GM12878 (cell line): ENCODE measurements around the gene LTBP2. TPM values are rescaled to one million over a fixed set of nuclear protein-coding genes. Genes with fewer than 3 reads are reported as not detected.
A peak's percentile ranks its signal among the peaks of the same experiment; 100 is the strongest.

ENCODE experiments used
- ATAC-seq: fragments of 200-7000 bp; cut with Tn5 transposase; 3 replicates; pipeline ENCODE4 v1.9.1; 2020; ENCODE audit warnings: mild to moderate bottlenecking, moderate library complexity
- BruUV-seq: library from RNA; stranded (reverse); fragments of 400-500 nt; replicated peaks from 2 replicates; lab custom pipeline; 2021; lab: Mats Ljungman, UMichigan
- CTCF ChIA-PET: fragments of 300-600 bp; sonication (Branson Sonifier 250); formaldehyde crosslinking; extraction: SDS; loops from one replicate; lab custom pipeline; 2021; ENCODE audit warnings: inconsistent platforms; lab: Yijun Ruan, JAX
- POLR2A ChIA-PET: fragments of 350-600 bp; formaldehyde crosslinking; extraction: SDS; loops from one replicate; lab custom pipeline; 2021; ENCODE audit warnings: inconsistent platforms; lab: Charles Lee
- RAD21 ChIA-PET: fragments of 300-600 bp; sonication (Branson Sonifier 250); formaldehyde crosslinking; loops from one replicate; lab custom pipeline; 2023; ENCODE audit warnings: antibody characterized with exemption; ENCODE audit not compliant: unreplicated experiment; lab: Charles Lee
- SMC1A ChIA-PET: fragments of 300-600 bp; sonication (Branson Sonifier 250); formaldehyde crosslinking; loops from one replicate; lab custom pipeline; 2023; ENCODE audit not compliant: unreplicated experiment, uncharacterized antibody; lab: Charles Lee
- DNase-seq: peaks from one replicate; pipeline ENCODE4 v3.0.0-alpha.2; 2011; ENCODE audit warnings: low read depth, low spot score
- FAIRE-seq: peaks from 3 replicates; lab custom pipeline; 2011; peaks lifted over from hg19 to GRCh38; lab: Jason Lieb, UNC
- H2AFZ ChIP-seq: 2 replicates; pipeline ENCODE4 v1.6.0; 2011; ENCODE audit warnings: low read depth, low read length, control low read depth; ENCODE audit not compliant: control insufficient read depth
- H3K27ac ChIP-seq: 2 replicates; pipeline ENCODE4 v1.5.1; 2011; ENCODE audit warnings: control low read depth; ENCODE audit not compliant: control insufficient read depth, insufficient read depth
- H3K27me3 ChIP-seq, 2 experiments: replicated peaks in 1 of 2; 2 replicates each; pipeline versions ENCODE4 v1.6.0 to v1.6.1; 2011; ENCODE audit warnings: low read length in 1 of 2; ENCODE audit not compliant: control insufficient read depth in 2 of 2, insufficient read depth in 2 of 2
- H3K36me3 ChIP-seq, 2 experiments: 2 replicates each; pipeline ENCODE4 v1.5.1; 2011; ENCODE audit warnings: low read length in 1 of 2; ENCODE audit not compliant: control insufficient read depth in 2 of 2, insufficient read depth in 2 of 2
- H3K4me1 ChIP-seq: 2 replicates; pipeline ENCODE4 v1.6.1; 2011; ENCODE audit warnings: mild to moderate bottlenecking, low read length, moderate library complexity, mixed read lengths; ENCODE audit not compliant: control insufficient read depth, insufficient read depth
- H3K4me2 ChIP-seq: 2 replicates; pipeline ENCODE4 v1.6.0; 2011; ENCODE audit warnings: control low read depth; ENCODE audit not compliant: control insufficient read depth, insufficient read depth
- H3K4me3 ChIP-seq: fragments of 200-600 bp; sonication (generic); 2 replicates; pipeline ENCODE4 v1.5.1; 2016
- H3K79me2 ChIP-seq: 2 replicates; pipeline ENCODE4 v1.6.0; 2011; ENCODE audit warnings: low read length; ENCODE audit not compliant: control insufficient read depth, insufficient read depth
- H3K9ac ChIP-seq: 2 replicates; pipeline ENCODE4 v1.8.0; 2011; ENCODE audit warnings: low read length, control low read depth, mixed read lengths; ENCODE audit not compliant: control insufficient read depth, insufficient read depth
- H3K9me3 ChIP-seq: replicated peaks from 3 replicates; pipeline ENCODE4 v1.5.1; 2011; ENCODE audit warnings: mild to moderate bottlenecking, low read length; ENCODE audit not compliant: control insufficient read depth, insufficient read depth
- H4K20me1 ChIP-seq: 2 replicates; pipeline ENCODE4 v1.6.0; 2011; ENCODE audit not compliant: control insufficient read depth, insufficient read depth
- ASH2L ChIP-seq: fragments of 300-600, 200-600 bp; sonication (generic); IDR thresholded peaks from 2 replicates; pipeline ENCODE4 v1.6.1; 2017; ENCODE audit warnings: low read depth, mild to moderate bottlenecking, borderline replicate concordance
- GATAD2B ChIP-seq: fragments of 450-650 bp; conservative IDR thresholded peaks from 2 replicates; pipeline ENCODE4 v1.6.1; 2017; ENCODE audit warnings: low read depth, mild to moderate bottlenecking, moderate library complexity
- HDAC6 ChIP-seq: fragments of 200-600 bp; sonication (generic); IDR thresholded peaks from one replicate; pipeline ENCODE4 v1.8.0; 2017; ENCODE audit warnings: antibody characterized with exemption; ENCODE audit not compliant: unreplicated experiment
- IKZF2 ChIP-seq, 2 experiments: fragments of 450-650 bp; IDR thresholded peaks; 2 replicates each; pipeline ENCODE4 v1.6.1; 2017; ENCODE audit warnings: mild to moderate bottlenecking in 2 of 2, moderate library complexity in 2 of 2
- KLF5 ChIP-seq: fragments of 450-650 bp; IDR thresholded peaks from 2 replicates; pipeline ENCODE4 v1.6.1; 2014; ENCODE audit warnings: mild to moderate bottlenecking; ENCODE audit not compliant: partially characterized antibody
- LARP7 ChIP-seq: fragments of 450-650 bp; IDR thresholded peaks from 2 replicates; pipeline ENCODE4 v1.6.1; 2017; ENCODE audit warnings: mild to moderate bottlenecking
- SP1 ChIP-seq: IDR thresholded peaks from one replicate; pipeline ENCODE4 v1.6.1; 2011; ENCODE audit warnings: low read depth, low read length
- STAT3 ChIP-seq: IDR thresholded peaks from 2 replicates; pipeline ENCODE4 v1.6.1; 2011; ENCODE audit warnings: low read depth, low read length, improper control_type of control experiment
- WGBS: methylation state at CpG from one replicate; pipeline ENCODE4 v1.1.6; 2016; ENCODE audit warnings: low lambda C conversion rate; ENCODE audit not compliant: insufficient replicate concordance, insufficient coverage; ENCODE audit errors: missing lambda C conversion rate; 5-methylcytosine and 5-hydroxymethylcytosine counted together
- in situ Hi-C: fragments of 300-500 bp; cut with MboI; formaldehyde crosslinking; loops from 9 replicates; pipeline ENCODE4 v1.14.3; 2018; ENCODE audit warnings: mixed read lengths
- intact Hi-C: fragments of 100-400 bp; cut with micrococcal nuclease; formaldehyde crosslinking; loops from one replicate; pipeline ENCODE4 v1.14.2; 2022; ENCODE audit not compliant: unreplicated experiment
- polyA plus RNA-seq, 11 experiments: library from polyadenylated mRNA; depleted of rRNA in 4 of 11; unstranded in 6 of 11; stranded (reverse) in 5 of 11; fragments of >200 nt; fragmentation: Nextera tagmentation in 4 of 11; fragmentation: Illumina TruSeq in 1 of 11; extraction: Ambion mirVana in 4 of 11; extraction: Trizol in 1 of 11; gene quantifications; 1 replicate in 1 of 11; 2 replicates in 10 of 11; pipeline versions ENCODE4 v1.2.1 to v1.2.3, GENCODE V29; 2011 to 2016; ENCODE audit warnings: inconsistent platforms in 2 of 11, missing spikeins in 2 of 11, low read depth in 1 of 11
- total RNA-seq, 4 experiments: library from RNA; depleted of rRNA in 3 of 4; stranded (reverse); fragments of >200 nt in 3 of 4; fragmentation: Illumina TruSeq in 1 of 4; extraction: Trizol in 1 of 4; gene quantifications; 2 replicates each; pipeline versions ENCODE4 v1.2.1 to v1.2.3, GENCODE V29; 2013 to 2021
- TF ChIP-seq, protein P1 (sequence below): fragments of 450-650 bp; IDR thresholded peaks from 2 replicates; pipeline ENCODE4 v1.6.1; 2017; ENCODE audit warnings: mild to moderate bottlenecking
- TF ChIP-seq, protein P2 (sequence below): IDR thresholded peaks from 2 replicates; pipeline ENCODE4 v1.6.1; 2012; ENCODE audit warnings: improper control_type of control experiment, low read depth, low read length; ENCODE audit not compliant: insufficient replicate concordance
- TF ChIP-seq, protein P3 (sequence below): fragments of 450-650 bp; IDR thresholded peaks from 2 replicates; pipeline ENCODE4 v1.6.1; 2017; ENCODE audit warnings: low read depth, mild to moderate bottlenecking, moderate library complexity

LTBP2 gene
- total and polyA plus RNA-seq, 10 of the 15 experiments (the other 5 are each of a cell fraction or from before 2014, with no cell fraction given) = 0.03 to 0.23 (median 0.06) TPM; not detected in 1

DNA sequence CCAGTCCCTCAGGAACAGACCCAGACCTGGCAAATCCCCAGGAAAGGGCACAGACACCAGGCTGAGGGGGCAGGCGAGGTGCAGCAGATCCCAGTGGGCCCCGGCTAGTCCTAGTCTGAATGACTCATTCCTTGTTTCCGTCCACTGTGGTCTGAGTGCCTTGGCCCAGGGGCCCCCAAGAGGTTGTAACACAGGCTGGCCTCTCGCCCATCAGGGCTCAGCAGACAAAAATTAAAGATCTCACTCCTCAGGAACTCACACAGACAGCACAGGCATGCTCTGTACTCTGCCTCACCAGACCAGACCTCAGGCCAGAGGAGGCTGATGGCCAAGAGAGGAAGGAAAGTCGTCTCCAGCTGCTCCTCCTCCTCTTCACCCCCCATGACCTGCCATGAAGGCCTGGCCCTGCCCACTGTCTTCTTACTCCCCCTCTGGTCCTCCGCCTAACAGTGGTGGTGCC lies 7.7 kb upstream of the LTBP2 start (continued):
- TF ChIP-seq, protein P1, sequence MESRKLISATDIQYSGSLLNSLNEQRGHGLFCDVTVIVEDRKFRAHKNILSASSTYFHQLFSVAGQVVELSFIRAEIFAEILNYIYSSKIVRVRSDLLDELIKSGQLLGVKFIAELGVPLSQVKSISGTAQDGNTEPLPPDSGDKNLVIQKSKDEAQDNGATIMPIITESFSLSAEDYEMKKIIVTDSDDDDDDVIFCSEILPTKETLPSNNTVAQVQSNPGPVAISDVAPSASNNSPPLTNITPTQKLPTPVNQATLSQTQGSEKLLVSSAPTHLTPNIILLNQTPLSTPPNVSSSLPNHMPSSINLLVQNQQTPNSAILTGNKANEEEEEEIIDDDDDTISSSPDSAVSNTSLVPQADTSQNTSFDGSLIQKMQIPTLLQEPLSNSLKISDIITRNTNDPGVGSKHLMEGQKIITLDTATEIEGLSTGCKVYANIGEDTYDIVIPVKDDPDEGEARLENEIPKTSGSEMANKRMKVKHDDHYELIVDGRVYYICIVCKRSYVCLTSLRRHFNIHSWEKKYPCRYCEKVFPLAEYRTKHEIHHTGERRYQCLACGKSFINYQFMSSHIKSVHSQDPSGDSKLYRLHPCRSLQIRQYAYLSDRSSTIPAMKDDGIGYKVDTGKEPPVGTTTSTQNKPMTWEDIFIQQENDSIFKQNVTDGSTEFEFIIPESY = no peak

DNA sequence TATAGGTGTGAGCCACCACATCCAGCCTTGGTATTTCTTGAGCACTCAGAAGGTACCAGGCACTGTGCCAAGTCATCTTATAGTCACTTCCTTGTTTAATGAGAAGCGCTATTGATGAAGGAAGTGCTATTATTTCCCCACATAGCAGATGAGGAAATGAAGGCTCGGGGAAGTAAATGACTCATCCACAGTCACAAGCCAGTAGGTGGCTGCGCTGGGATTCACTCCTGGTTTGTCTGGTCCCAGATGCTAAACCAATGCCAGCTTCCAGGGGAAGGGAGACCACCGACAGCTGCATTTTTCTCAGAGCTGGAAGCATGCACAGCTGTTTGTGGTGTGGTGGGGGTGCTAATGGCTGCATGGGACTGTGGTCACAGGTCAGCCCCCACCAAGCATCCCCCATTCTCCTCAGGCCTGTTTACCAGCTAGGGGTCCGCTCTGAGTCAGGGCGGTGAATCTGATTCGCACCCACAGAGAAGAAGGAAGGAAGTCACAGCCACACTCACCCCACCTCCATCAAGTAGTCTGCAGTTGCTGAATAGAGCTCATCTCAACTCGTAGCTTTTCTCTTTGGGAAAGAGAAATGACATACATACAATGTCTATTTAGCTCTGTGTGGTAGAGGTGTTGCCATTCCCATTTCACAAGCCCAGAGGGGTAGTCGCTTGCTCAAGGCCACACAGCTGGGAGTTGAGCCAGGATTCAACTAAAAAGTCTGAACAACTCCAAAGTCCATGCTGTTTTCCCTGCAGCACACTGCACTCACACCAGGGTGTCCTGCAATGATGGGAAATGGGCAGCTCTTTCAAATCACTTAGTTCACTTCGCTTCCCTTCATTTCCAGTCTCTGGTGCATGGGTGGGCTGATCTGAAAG lies 6.3 kb upstream of the LTBP2 start:
- no peaks in the 10 kb centered on the region for H3K36me3 ChIP-seq
- ATAC-seq (peak; percentile 59), FAIRE-seq (no peak), DNase-seq (no peak)
- H3K9me3 ChIP-seq = no peaks in the 10 kb centered on the region
- peaks cover 25% of the 10 kb centered on the region for H3K4me1 ChIP-seq
- SMC1A ChIA-PET = interaction anchor here (0.6 to 2.2 kb wide), 7 partner anchors 9 to 221 kb away, joined by 3 to 9 read pairs (median 3); no protein-coding TSS in a partner anchor
- CTCF ChIA-PET = interaction anchor here (0.7 to 3.4 kb wide), 15 partner anchors 9 to 668 kb away, joined by 3 to 29 read pairs (median 3); partner anchors contain the start of genes COQ6, FAM161B, PROX2 and YLPM1
- no peak overlapping the region for H3K4me3 ChIP-seq
- POLR2A ChIA-PET = interaction anchor here (0.7 to 1.9 kb wide), 3 partner anchors 25 to 220 kb away, joined by 3 to 6 read pairs (median 3); no protein-coding TSS in a partner anchor
- no peaks in the 10 kb centered on the region for H4K20me1 ChIP-seq
- no TSS peak for BruUV-seq
- WGBS = 14% methylated on average over 10 of the region's 10 CpGs
- H3K27ac ChIP-seq = no peak overlapping the region
- intact Hi-C loops (no loop called here), in situ Hi-C loops (no loop called here)
- RAD21 ChIA-PET = interaction anchor here (0.6 to 1.5 kb wide), 5 partner anchors 9 to 221 kb away, joined by 3 to 4 read pairs (median 3); no protein-coding TSS in a partner anchor
- peak overlapping the region; percentile 46 for H2AFZ ChIP-seq
- H3K4me2 ChIP-seq = 0 out of 2 replicates have a peak overlapping the region, but pooled peaks have one; percentile 35
- H3K27me3 ChIP-seq = no peaks in the 10 kb centered on the region; a peak in 1 of 4 replicates
- H3K9ac ChIP-seq = no peak overlapping the region
- H3K79me2 ChIP-seq = no peaks in the 10 kb centered on the region
- no peak for TF ChIP-seq KLF5
- TF ChIP-seq, protein P2, sequence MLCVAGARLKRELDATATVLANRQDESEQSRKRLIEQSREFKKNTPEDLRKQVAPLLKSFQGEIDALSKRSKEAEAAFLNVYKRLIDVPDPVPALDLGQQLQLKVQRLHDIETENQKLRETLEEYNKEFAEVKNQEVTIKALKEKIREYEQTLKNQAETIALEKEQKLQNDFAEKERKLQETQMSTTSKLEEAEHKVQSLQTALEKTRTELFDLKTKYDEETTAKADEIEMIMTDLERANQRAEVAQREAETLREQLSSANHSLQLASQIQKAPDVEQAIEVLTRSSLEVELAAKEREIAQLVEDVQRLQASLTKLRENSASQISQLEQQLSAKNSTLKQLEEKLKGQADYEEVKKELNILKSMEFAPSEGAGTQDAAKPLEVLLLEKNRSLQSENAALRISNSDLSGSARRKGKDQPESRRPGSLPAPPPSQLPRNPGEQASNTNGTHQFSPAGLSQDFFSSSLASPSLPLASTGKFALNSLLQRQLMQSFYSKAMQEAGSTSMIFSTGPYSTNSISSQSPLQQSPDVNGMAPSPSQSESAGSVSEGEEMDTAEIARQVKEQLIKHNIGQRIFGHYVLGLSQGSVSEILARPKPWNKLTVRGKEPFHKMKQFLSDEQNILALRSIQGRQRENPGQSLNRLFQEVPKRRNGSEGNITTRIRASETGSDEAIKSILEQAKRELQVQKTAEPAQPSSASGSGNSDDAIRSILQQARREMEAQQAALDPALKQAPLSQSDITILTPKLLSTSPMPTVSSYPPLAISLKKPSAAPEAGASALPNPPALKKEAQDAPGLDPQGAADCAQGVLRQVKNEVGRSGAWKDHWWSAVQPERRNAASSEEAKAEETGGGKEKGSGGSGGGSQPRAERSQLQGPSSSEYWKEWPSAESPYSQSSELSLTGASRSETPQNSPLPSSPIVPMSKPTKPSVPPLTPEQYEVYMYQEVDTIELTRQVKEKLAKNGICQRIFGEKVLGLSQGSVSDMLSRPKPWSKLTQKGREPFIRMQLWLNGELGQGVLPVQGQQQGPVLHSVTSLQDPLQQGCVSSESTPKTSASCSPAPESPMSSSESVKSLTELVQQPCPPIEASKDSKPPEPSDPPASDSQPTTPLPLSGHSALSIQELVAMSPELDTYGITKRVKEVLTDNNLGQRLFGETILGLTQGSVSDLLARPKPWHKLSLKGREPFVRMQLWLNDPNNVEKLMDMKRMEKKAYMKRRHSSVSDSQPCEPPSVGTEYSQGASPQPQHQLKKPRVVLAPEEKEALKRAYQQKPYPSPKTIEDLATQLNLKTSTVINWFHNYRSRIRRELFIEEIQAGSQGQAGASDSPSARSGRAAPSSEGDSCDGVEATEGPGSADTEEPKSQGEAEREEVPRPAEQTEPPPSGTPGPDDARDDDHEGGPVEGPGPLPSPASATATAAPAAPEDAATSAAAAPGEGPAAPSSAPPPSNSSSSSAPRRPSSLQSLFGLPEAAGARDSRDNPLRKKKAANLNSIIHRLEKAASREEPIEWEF = no peak
- no peak for TF ChIP-seq STAT3
- no peak for TF ChIP-seq HDAC6
- TF ChIP-seq GATAD2B = 0 out of 2 replicates have a peak, but pooled peaks have one; percentile 47
- TF ChIP-seq IKZF2 (IDR thresholded peaks at IDR 0.05) = peak; percentile 60 to 78
- TF ChIP-seq SP1 = no peak
- peak; percentile 52; the same call in 1 of the 2 replicates for TF ChIP-seq LARP7
- TF ChIP-seq, protein P3, sequence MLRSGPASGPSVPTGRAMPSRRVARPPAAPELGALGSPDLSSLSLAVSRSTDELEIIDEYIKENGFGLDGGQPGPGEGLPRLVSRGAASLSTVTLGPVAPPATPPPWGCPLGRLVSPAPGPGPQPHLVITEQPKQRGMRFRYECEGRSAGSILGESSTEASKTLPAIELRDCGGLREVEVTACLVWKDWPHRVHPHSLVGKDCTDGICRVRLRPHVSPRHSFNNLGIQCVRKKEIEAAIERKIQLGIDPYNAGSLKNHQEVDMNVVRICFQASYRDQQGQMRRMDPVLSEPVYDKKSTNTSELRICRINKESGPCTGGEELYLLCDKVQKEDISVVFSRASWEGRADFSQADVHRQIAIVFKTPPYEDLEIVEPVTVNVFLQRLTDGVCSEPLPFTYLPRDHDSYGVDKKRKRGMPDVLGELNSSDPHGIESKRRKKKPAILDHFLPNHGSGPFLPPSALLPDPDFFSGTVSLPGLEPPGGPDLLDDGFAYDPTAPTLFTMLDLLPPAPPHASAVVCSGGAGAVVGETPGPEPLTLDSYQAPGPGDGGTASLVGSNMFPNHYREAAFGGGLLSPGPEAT = no peak
- TF ChIP-seq ASH2L = no peak
